ENCODE data around the gene SEZ6L.

GRCh38 chr22:26202280-26202924, 33.1 kb downstream of the SEZ6L start:
- no peak for TF ChIP-seq ESRRA (IDR thresholded peaks at IDR 0.05; ENCODE audit: borderline replicate concordance, low read length)
- no peak for TF ChIP-seq CTCF (IDR thresholded peaks at IDR 0.05)
- no peak for TF ChIP-seq RFX5 (IDR thresholded peaks at IDR 0.05)
- TF ChIP-seq EP300 (IDR thresholded peaks at IDR 0.05) = no peak
- no peak for TF ChIP-seq PHF8 (IDR thresholded peaks at IDR 0.05; ENCODE audit: borderline replicate concordance, low read depth)
- no peak for TF ChIP-seq REST (IDR thresholded peaks at IDR 0.05)
- TF ChIP-seq RARB (CRISPR knock-in tag; IDR thresholded peaks at IDR 0.05) = no peak
- no peak for TF ChIP-seq POLR2A (IDR thresholded peaks at IDR 0.05; ENCODE audit: low read length)
- no peak for TF ChIP-seq JUNB (IDR thresholded peaks at IDR 0.05)
- TF ChIP-seq NR3C1 (IDR thresholded peaks at IDR 0.05) = no peak
- no peak for TF ChIP-seq USF2 (IDR thresholded peaks at IDR 0.05)

Measured in A549 (cell line).